ENCODE measurements around the gene CCDC191. TPM values are rescaled to one million over a fixed set of nuclear protein-coding genes. Genes with fewer than 3 reads are reported as not detected.

Gene CCDC191
- total RNA-seq = 1.1 and 2.1 TPM in 2 replicates

GRCh38 chr3:114056130-114057010 is at the start of gene CCDC191, which contains the start of gene QTRT2:
Gene CCDC191 (minus strand): TSS chr3:114056526. CDS start chr3:114056466, 60 bp downstream.
Gene QTRT2 (plus strand): TSS chr3:114056737. CDS start chr3:114065258, 8,521 bp downstream.
- peaks cover 2% of the 10 kb centered on the region for H3K27me3 Mint-ChIP-seq (ENCODE audit: insufficient read depth)
- H3K27ac Mint-ChIP-seq = peak within 1 kb of the TSS; percentile 97
- H3K4me1 Mint-ChIP-seq (ENCODE audit: low read depth) = peaks cover 53% of the 10 kb centered on the region
- H3K4me3 Mint-ChIP-seq = peak within 1 kb of the TSS; percentile 98
- intact Hi-C loops (cut with micrococcal nuclease) = loop anchor here (1.0 to 5.0 kb wide), 16 partner anchors 109 to 1726 kb away; partner anchors contain the start of genes ATP6V1A, GRAMD1C, SIDT1 and SPICE1
- DNase-seq (ENCODE audit: low spot score) = peak; percentile 98
- H3K9me3 Mint-ChIP-seq = no peaks in the 10 kb centered on the region
- H3K36me3 Mint-ChIP-seq (ENCODE audit: low read depth) = peaks cover 5% of the 10 kb centered on the region

- Mint-ChIP-seq H3K4me3 (no peak overlapping the region), H3K4me1 (ENCODE audit: low read depth) (no peaks in the 10 kb centered on the region), H3K27ac (no peak overlapping the region), H3K27me3 (ENCODE audit: insufficient read depth) (peaks cover 8% of the 10 kb centered on the region), H3K9me3 (no peaks in the 10 kb centered on the region), H3K36me3 (ENCODE audit: low read depth) (no peaks in the 10 kb centered on the region)
- no peak for DNase-seq (ENCODE audit: low spot score)
- intact Hi-C loops (cut with micrococcal nuclease) = no loop called here
These were observed 48.1 kb upstream of the CCDC191 start for GRCh38 chr3:114104414-114104813.

- Mint-ChIP-seq H3K36me3 (ENCODE audit: low read depth) (no peaks in the 10 kb centered on the region), H3K27me3 (ENCODE audit: insufficient read depth) (peaks cover 8% of the 10 kb centered on the region), H3K9me3 (no peaks in the 10 kb centered on the region), H3K4me1 (ENCODE audit: low read depth) (no peaks in the 10 kb centered on the region), H3K27ac (no peak overlapping the region), H3K4me3 (no peak overlapping the region)
- intact Hi-C loops (cut with micrococcal nuclease) = no loop called here
- no peak for DNase-seq (ENCODE audit: low spot score)
These were observed 47.5 kb upstream of the CCDC191 start for GRCh38 chr3:114103858-114104257.

- H3K27me3 Mint-ChIP-seq (ENCODE audit: insufficient read depth) = peaks cover 8% of the 10 kb centered on the region
- H3K27ac Mint-ChIP-seq = no peak overlapping the region
- H3K9me3 Mint-ChIP-seq = no peaks in the 10 kb centered on the region
- H3K4me3 Mint-ChIP-seq = no peak overlapping the region
- H3K4me1 Mint-ChIP-seq (ENCODE audit: low read depth) = no peaks in the 10 kb centered on the region
- intact Hi-C loops (cut with micrococcal nuclease) = no loop called here
- no peaks in the 10 kb centered on the region for H3K36me3 Mint-ChIP-seq (ENCODE audit: low read depth)
- DNase-seq (ENCODE audit: low spot score) = no peak
These were observed 46.9 kb upstream of the CCDC191 start for GRCh38 chr3:114103181-114103580.

GRCh38 chr3:114101101-114101500 is 44.8 kb upstream of the CCDC191 start:
- Mint-ChIP-seq H3K4me3 (no peak overlapping the region), H3K27ac (no peak overlapping the region), H3K27me3 (ENCODE audit: insufficient read depth) (peaks cover 10% of the 10 kb centered on the region), H3K36me3 (ENCODE audit: low read depth) (no peaks in the 10 kb centered on the region), H3K9me3 (no peaks in the 10 kb centered on the region), H3K4me1 (ENCODE audit: low read depth) (no peaks in the 10 kb centered on the region)
- DNase-seq (ENCODE audit: low spot score) = no peak
- intact Hi-C loops (cut with micrococcal nuclease) = no loop called here

GRCh38 chr3:114095796-114096195 is 39.5 kb upstream of the CCDC191 start:
- Mint-ChIP-seq H3K36me3 (ENCODE audit: low read depth) (no peaks in the 10 kb centered on the region), H3K4me1 (ENCODE audit: low read depth) (no peaks in the 10 kb centered on the region), H3K27ac (no peak overlapping the region), H3K4me3 (no peak overlapping the region), H3K9me3 (no peaks in the 10 kb centered on the region), H3K27me3 (ENCODE audit: insufficient read depth) (peaks cover 11% of the 10 kb centered on the region)
- intact Hi-C loops (cut with micrococcal nuclease) = no loop called here
- no peak for DNase-seq (ENCODE audit: low spot score)

GRCh38 chr3:114093596-114093995 is 37.3 kb upstream of the CCDC191 start:
- peaks cover 8% of the 10 kb centered on the region for H3K27me3 Mint-ChIP-seq (ENCODE audit: insufficient read depth)
- intact Hi-C loops (cut with micrococcal nuclease) = no loop called here
- no peak for DNase-seq (ENCODE audit: low spot score)
- H3K4me1 Mint-ChIP-seq (ENCODE audit: low read depth) = no peaks in the 10 kb centered on the region
- no peak overlapping the region for H3K4me3 Mint-ChIP-seq
- H3K9me3 Mint-ChIP-seq = no peaks in the 10 kb centered on the region
- no peak overlapping the region for H3K27ac Mint-ChIP-seq
- H3K36me3 Mint-ChIP-seq (ENCODE audit: low read depth) = peaks cover under 1% of the 10 kb centered on the region

- Mint-ChIP-seq H3K27ac (no peak overlapping the region), H3K36me3 (ENCODE audit: low read depth) (peaks cover 2% of the 10 kb centered on the region)
- intact Hi-C loops (cut with micrococcal nuclease) = no loop called here
These were observed 36.7 kb upstream of the CCDC191 start for GRCh38 chr3:114093016-114093380.

GRCh38 chr3:114092151-114093015 is 36.1 kb upstream of the CCDC191 start:
- DNase-seq (ENCODE audit: low spot score) = no peak
- Mint-ChIP-seq H3K4me3 (no peak overlapping the region), H3K36me3 (ENCODE audit: low read depth) (peaks cover 8% of the 10 kb centered on the region), H3K4me1 (ENCODE audit: low read depth) (no peaks in the 10 kb centered on the region), H3K27ac (no peak overlapping the region), H3K27me3 (ENCODE audit: insufficient read depth) (peaks cover 8% of the 10 kb centered on the region), H3K9me3 (no peaks in the 10 kb centered on the region)
- intact Hi-C loops (cut with micrococcal nuclease) = no loop called here

More at GRCh38 chr3:114093016-114093380, 36.7 kb upstream of the CCDC191 start:
- H3K27me3 Mint-ChIP-seq (ENCODE audit: insufficient read depth) = peaks cover 8% of the 10 kb centered on the region
- no peak overlapping the region for H3K4me3 Mint-ChIP-seq
- H3K9me3 Mint-ChIP-seq = no peaks in the 10 kb centered on the region
- no peaks in the 10 kb centered on the region for H3K4me1 Mint-ChIP-seq (ENCODE audit: low read depth)
- DNase-seq (ENCODE audit: low spot score) = no peak

GRCh38 chr3:114089675-114090074 is 33.3 kb upstream of the CCDC191 start:
- H3K4me3 Mint-ChIP-seq = no peak overlapping the region
- no peak overlapping the region for H3K27ac Mint-ChIP-seq
- no peaks in the 10 kb centered on the region for H3K4me1 Mint-ChIP-seq (ENCODE audit: low read depth)

GRCh38 chr3:114086356-114086755 is 30.0 kb upstream of the CCDC191 start:
- Mint-ChIP-seq H3K36me3 (ENCODE audit: low read depth) (peaks cover 33% of the 10 kb centered on the region), H3K4me1 (ENCODE audit: low read depth) (no peaks in the 10 kb centered on the region), H3K27me3 (ENCODE audit: insufficient read depth) (no peaks in the 10 kb centered on the region), H3K27ac (no peak overlapping the region), H3K9me3 (no peaks in the 10 kb centered on the region), H3K4me3 (no peak overlapping the region)
- no peak for DNase-seq (ENCODE audit: low spot score)
- intact Hi-C loops (cut with micrococcal nuclease) = no loop called here

More at GRCh38 chr3:114089675-114090074, 33.3 kb upstream of the CCDC191 start:
- Mint-ChIP-seq H3K27me3 (ENCODE audit: insufficient read depth) (peaks cover 6% of the 10 kb centered on the region), H3K36me3 (ENCODE audit: low read depth) (peaks cover 23% of the 10 kb centered on the region), H3K9me3 (no peaks in the 10 kb centered on the region)
- no peak for DNase-seq (ENCODE audit: low spot score)
- intact Hi-C loops (cut with micrococcal nuclease) = no loop called here

- Mint-ChIP-seq H3K27me3 (ENCODE audit: insufficient read depth) (no peaks in the 10 kb centered on the region), H3K9me3 (no peaks in the 10 kb centered on the region), H3K4me3 (no peak overlapping the region), H3K27ac (no peak overlapping the region), H3K4me1 (ENCODE audit: low read depth) (no peaks in the 10 kb centered on the region), H3K36me3 (ENCODE audit: low read depth) (peaks cover 47% of the 10 kb centered on the region)
- intact Hi-C loops (cut with micrococcal nuclease) = no loop called here
- DNase-seq (ENCODE audit: low spot score) = no peak
These were observed 26.8 kb upstream of the CCDC191 start for GRCh38 chr3:114083112-114083511.

GRCh38 chr3:114081037-114081436 is 24.7 kb upstream of the CCDC191 start:
- Mint-ChIP-seq H3K4me3 (no peak overlapping the region), H3K4me1 (ENCODE audit: low read depth) (no peaks in the 10 kb centered on the region), H3K9me3 (no peaks in the 10 kb centered on the region), H3K27ac (no peak overlapping the region), H3K36me3 (ENCODE audit: low read depth) (peaks cover 47% of the 10 kb centered on the region), H3K27me3 (ENCODE audit: insufficient read depth) (no peaks in the 10 kb centered on the region)
- DNase-seq (ENCODE audit: low spot score) = no peak
- intact Hi-C loops (cut with micrococcal nuclease) = no loop called here

Data from activated T-helper 1 cell treated with anti-CD3 and anti-CD28 coated beads, Interleukin-12 subunit alpha, Interleukin-12 subunit beta, Interleukin-2, Interleukin-4 antibody, amounts not matched to agents 30 ng/mL and 10 ng/mL and 1 ng/mL, durations not matched to agents 14 hours and 24 hours and 36 hours (primary cell).